AG10803 (cell line): ENCODE results near the gene NOB1.

Experiments
- DNase-seq: peaks from one replicate; pipeline ENCODE4 v3.0.0; 2010; ENCODE audit warnings: low read depth
- H3K4me3 ChIP-seq: 2 replicates; pipeline ENCODE4 v1.5.1; 2011; ENCODE audit warnings: mild to moderate bottlenecking, low read length, control low read depth
- TF ChIP-seq, protein P1 (sequence below): conservative IDR thresholded peaks from 2 replicates; pipeline ENCODE4 v1.5.1; 2011; ENCODE audit warnings: mild to moderate bottlenecking, low read length, control low read depth, inconsistent platforms

Gene NOB1

DNA sequence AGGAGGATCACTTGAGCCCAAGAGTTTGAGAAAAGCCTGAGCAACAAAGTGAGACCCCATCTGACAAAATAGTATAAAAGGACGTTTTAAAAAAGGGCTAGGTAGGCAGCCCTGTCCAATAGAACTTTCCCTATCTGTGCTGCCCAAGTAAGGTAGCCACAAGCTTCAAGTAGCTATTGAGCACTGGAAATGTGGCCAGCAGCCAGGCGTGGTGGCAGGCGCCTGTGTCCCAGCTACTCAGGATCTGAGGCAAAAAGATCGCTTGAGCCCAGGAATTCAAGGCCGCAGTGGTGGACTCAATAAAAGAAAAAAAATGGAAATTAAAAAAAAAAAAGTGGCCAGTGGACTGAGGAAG, 26.8 kb downstream of the NOB1 start:
- TF ChIP-seq, protein P1, sequence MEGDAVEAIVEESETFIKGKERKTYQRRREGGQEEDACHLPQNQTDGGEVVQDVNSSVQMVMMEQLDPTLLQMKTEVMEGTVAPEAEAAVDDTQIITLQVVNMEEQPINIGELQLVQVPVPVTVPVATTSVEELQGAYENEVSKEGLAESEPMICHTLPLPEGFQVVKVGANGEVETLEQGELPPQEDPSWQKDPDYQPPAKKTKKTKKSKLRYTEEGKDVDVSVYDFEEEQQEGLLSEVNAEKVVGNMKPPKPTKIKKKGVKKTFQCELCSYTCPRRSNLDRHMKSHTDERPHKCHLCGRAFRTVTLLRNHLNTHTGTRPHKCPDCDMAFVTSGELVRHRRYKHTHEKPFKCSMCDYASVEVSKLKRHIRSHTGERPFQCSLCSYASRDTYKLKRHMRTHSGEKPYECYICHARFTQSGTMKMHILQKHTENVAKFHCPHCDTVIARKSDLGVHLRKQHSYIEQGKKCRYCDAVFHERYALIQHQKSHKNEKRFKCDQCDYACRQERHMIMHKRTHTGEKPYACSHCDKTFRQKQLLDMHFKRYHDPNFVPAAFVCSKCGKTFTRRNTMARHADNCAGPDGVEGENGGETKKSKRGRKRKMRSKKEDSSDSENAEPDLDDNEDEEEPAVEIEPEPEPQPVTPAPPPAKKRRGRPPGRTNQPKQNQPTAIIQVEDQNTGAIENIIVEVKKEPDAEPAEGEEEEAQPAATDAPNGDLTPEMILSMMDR, result no peak
- H3K4me3 ChIP-seq, result no peak overlapping the region
- DNase-seq, result no peak

DNA sequence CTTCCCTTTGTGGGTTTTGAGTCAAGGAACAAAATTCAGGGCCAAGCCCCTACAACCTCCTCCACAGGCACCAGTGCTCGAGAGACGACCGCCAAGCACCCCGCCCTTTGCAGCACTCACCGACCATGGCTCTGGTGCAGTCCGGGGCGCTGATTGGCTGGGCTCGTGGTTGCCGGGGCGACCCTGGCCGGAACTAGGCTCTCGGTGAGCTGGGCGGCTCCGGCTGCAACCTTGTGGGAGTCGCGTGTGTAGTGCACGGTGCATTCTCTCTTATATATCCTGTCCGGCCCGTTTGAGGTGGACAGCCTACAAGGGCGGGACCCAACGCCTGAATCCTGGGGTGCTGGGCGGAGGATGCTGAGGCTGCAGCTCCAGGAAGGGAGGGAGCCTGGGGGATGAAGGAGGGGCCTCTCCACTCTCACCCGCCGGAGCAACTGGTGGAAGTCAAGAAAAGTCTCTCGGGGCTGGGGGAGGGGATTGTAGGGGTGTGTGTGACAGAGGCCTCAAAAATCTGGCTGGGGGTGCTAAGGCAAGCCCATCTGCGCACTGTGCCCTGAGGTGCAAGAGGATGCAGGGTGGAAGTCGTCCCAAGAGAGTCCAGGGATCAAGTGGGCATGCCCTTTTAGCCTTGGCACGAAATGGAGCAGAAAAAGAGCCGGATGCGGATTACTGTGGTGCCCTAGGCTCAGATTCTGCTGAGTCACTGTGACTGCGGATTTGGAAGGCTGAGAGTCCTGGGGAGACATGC, 28.2 kb downstream of the NOB1 start, which contains the start of gene NQO1:
Gene NQO1, minus strand, starts transcription at position 248 of the 748 bp plus-strand sequence. Its CDS starts 121 bp downstream, at position 127.
- DNase-seq, result peak; percentile 98
- H3K4me3 ChIP-seq, result peak within 1 kb of the TSS; percentile 83
- TF ChIP-seq, protein P1, result no peak

DNA sequence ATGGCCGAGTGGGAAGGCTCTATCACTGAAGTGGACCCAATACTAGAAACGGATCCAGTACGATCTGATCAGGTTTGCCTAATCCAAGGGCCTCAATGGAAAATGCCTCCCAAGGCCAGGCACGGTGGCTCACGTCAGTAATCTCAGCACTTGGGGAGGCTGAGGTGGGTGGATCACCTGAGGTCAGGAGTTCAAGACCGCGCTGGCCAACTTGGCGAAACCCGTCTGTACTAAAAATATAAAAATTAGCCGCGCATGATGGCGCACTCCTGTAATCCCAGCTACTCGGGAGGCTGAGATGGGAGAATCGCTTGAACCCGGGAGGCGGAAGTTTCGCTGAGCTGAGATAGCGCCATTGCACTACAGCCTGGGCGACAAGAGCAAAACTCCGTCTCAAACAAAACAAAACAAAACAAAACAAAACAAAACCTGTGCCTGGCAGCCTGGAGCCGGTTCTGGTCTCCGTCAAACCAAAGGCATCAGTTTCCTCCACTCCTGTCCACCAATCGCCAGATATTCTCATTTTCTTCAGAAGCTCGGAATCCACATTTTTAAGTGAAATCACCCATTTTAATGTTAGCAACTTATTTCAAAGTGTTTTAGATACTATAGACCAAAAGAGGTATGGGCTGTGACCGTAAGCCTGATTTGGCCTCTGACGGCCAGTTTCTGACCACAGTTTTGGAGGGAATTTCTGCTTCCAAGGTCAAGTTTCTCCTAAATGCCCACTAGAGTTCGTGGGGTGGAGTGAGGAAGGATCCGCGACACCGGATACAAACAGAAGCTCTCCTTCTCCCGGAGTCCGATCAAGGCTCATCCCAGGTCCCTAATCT, 29.0 kb downstream of the NOB1 start:
- H3K4me3 ChIP-seq, result peak overlapping the region; percentile 83
- TF ChIP-seq, protein P1, result no peak
- no peak for DNase-seq

DNA sequence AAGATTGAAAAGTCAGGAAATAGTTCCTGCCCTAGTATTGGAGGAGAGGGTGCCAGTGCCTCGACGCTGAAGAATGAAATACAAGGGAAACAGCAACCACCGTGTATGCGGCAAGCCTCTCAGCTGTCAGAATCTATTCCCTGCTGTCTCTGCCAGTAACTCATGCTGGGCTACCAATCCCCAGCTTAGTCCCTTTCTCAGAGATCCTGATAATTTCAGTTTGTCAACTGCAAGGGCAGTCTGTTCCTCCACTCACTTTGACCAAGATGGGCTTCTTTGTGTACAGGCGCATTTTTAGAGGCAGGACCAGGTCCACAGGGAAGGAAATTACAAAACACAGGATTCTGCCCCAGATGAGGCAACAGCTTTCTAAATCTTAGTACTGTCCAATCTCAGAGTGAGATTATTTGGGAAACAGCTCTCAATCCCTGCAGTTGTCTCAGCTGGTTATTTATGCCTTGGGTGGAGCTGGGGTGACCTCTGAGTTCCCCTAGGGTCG, 29.7 kb downstream of the NOB1 start:
- no peak for DNase-seq
- H3K4me3 ChIP-seq, result peak overlapping the region; percentile 83
- TF ChIP-seq, protein P1, result no peak

DNA sequence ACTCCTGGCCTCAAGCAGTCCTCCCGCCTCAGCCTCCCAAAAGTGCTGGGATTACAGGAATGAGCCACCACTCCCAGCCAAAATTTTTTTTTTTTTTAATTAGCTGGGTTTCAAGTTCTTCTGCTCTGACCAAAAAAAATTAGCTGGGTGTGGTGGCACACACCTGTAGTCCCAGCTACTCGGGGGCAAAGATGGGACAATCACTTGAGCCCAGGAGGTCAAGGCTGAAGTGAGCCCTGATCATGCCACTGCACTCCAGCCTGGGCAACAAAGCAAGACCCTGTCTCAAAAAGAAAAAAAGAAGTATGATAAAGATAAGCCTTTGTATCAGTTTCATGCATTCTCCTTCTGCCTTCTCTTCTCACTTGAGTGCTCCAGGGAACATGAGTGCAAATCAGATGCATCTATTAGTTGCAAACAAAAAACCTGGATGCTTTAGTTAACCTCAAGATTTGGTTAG, 30.3 kb downstream of the NOB1 start:
- H3K4me3 ChIP-seq, result peak overlapping the region; percentile 83
- no peak for DNase-seq
- TF ChIP-seq, protein P1, result no peak

DNA sequence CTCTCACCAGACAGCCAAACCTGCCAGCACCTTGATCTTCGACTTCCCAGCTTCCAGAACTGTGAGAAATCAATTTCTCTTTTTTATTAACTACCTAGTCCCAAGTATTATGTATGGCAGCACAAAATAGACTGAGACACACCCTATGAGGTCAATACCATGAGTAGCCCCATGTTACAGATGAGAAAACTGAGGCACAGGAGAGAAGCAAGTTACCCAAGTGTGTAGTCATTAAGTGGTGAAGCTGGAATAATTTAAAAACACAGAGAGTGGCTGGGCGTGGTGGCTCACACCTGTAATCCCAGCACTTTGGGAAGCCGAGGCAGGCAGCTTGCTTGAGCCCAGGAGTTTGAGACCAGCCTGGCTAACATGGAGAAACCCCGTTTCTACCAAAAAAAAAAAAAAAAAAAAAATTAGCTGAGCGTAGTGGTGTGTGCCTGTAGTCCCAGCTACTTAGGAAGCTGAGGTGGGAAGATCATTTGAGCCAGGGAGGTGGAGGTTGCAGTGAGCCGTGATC, 33.2 kb downstream of the NOB1 start:
- no peak for DNase-seq
- H3K4me3 ChIP-seq, result no peak overlapping the region
- TF ChIP-seq, protein P1, result no peak
